Fibroblast of lung (primary cell): ENCODE measurements around the gene SNX30.

Source experiments
- CTCF ChIP-seq, 2 donors: IDR thresholded peaks in 1 of 2; conservative IDR thresholded peaks in 1 of 2; 1 replicate in 1 of 2; 2 replicates in 1 of 2; pipeline ENCODE4 v1.5.1; 2011 to 2012; ENCODE audit warnings: low read length in 2 of 2, control low read depth in 1 of 2, inconsistent platforms in 1 of 2, low read depth in 1 of 2, mild to moderate bottlenecking in 1 of 2
- EZH2 ChIP-seq: IDR thresholded peaks from 2 replicates; pipeline ENCODE4 v1.5.1; 2012; ENCODE audit warnings: low read length, control low read depth, mild to moderate bottlenecking; ENCODE audit errors: missing control alignments

GRCh38 chr9:112787978-112788377 is 37.4 kb downstream of the SNX30 start:
- TF ChIP-seq CTCF (conservative IDR thresholded peaks at IDR 0.05 in 1 of 2, IDR thresholded peaks at IDR 0.05 in 1 of 2; ENCODE audit: low read depth in 1 of 2, low read length in 2 of 2) (no peak), EZH2 (no peak)
